ENCODE measurements around the gene SRRM2. TPM values are rescaled to one million over a fixed set of nuclear protein-coding genes. Genes with fewer than 3 reads are reported as not detected.
A peak's percentile ranks its signal among the peaks of the same experiment; 100 is the strongest.

Gene SRRM2
- total RNA-seq, 3 donors from 2014 or later = 538 to 819 (median 692) TPM

GRCh38 chr16:2709588-2709984 is 42.9 kb upstream of the SRRM2 start:
- no peak for TF ChIP-seq CTCF (IDR thresholded peaks at IDR 0.05)
- Histone ChIP-seq H3K36me3 (ENCODE audit: low read depth) (no peaks in the 10 kb centered on the region), H3K4me3 (no peak overlapping the region), H3K9me3 (no peaks in the 10 kb centered on the region), H3K4me1 (ENCODE audit: low read depth) (no peaks in the 10 kb centered on the region)
- DNase-seq (peak in 1 of 3 donors; percentile 27), ATAC-seq (no peak)
- intact Hi-C loops (cut with DNase I, micrococcal nuclease) = no loop called here

GRCh38 chr16:2710021-2710710 is 42.3 kb upstream of the SRRM2 start:
- intact Hi-C loops (cut with DNase I, micrococcal nuclease) = no loop called here
- Histone ChIP-seq H3K36me3 (ENCODE audit: low read depth) (no peaks in the 10 kb centered on the region), H3K4me1 (ENCODE audit: low read depth) (no peaks in the 10 kb centered on the region), H3K4me3 (no peak overlapping the region), H3K9me3 (no peaks in the 10 kb centered on the region)
- ATAC-seq (peak; percentile 7), DNase-seq (peak in 1 of 3 donors; percentile 15)
- no peak for TF ChIP-seq CTCF (IDR thresholded peaks at IDR 0.05)

- no peak for TF ChIP-seq CTCF (IDR thresholded peaks at IDR 0.05)
- peaks cover 4% of the 10 kb centered on the region for H3K4me1 ChIP-seq (ENCODE audit: low read depth)
- H3K9me3 ChIP-seq = no peaks in the 10 kb centered on the region
- no peak overlapping the region for H3K4me3 ChIP-seq
- H3K36me3 ChIP-seq (ENCODE audit: low read depth) = no peaks in the 10 kb centered on the region
- intact Hi-C loops (cut with DNase I, micrococcal nuclease) = no loop called here
- peak; percentile 14 for ATAC-seq
- DNase-seq = peak in 2 of 3 donors; percentile 13 to 45
These were observed 41.7 kb upstream of the SRRM2 start for GRCh38 chr16:2710711-2711231.

GRCh38 chr16:2711370-2712062 is 40.9 kb upstream of the SRRM2 start:
- DNase-seq (no peak), ATAC-seq (peak; percentile 2)
- H3K4me1 ChIP-seq (ENCODE audit: low read depth) = peaks cover 4% of the 10 kb centered on the region
- H3K9me3 ChIP-seq = no peaks in the 10 kb centered on the region
- no peak overlapping the region for H3K4me3 ChIP-seq
- TF ChIP-seq CTCF (IDR thresholded peaks at IDR 0.05) = no peak
- intact Hi-C loops (cut with DNase I, micrococcal nuclease) = no loop called here
- H3K36me3 ChIP-seq (ENCODE audit: low read depth) = no peaks in the 10 kb centered on the region

GRCh38 chr16:2712063-2712441 is 40.4 kb upstream of the SRRM2 start:
- ATAC-seq (peak; percentile 3), DNase-seq (peak in 1 of 3 donors; percentile 26)
- no peak for TF ChIP-seq CTCF (IDR thresholded peaks at IDR 0.05)
- Histone ChIP-seq H3K9me3 (no peaks in the 10 kb centered on the region), H3K4me1 (ENCODE audit: low read depth) (peaks cover 4% of the 10 kb centered on the region), H3K4me3 (no peak overlapping the region), H3K36me3 (ENCODE audit: low read depth) (no peaks in the 10 kb centered on the region)
- intact Hi-C loops (cut with DNase I, micrococcal nuclease) = no loop called here

Measured in mucosa of descending colon (tissue), 3 donors.